ENCODE data around the gene H1-8. TPM values are rescaled to one million over a fixed set of nuclear protein-coding genes. Genes with fewer than 3 reads are reported as not detected.
A peak's percentile ranks its signal among the peaks of the same experiment; 100 is the strongest.
"Not testable (repeated sequence)": the region's sequence is repeated elsewhere in the genome, so short reads cannot be mapped to it uniquely, and the experiment has no call there.

H1-8 gene
- not detected for total RNA-seq
- long read RNA-seq, result 0 reads

- H3K27ac ChIP-seq (replicated peaks), result no peak within 1 kb of the TSS
- H3K36me3 ChIP-seq, result no peaks in the 10 kb centered on the region
- DNase-seq, result no peak
- no peak within 1 kb of the TSS for H3K4me3 ChIP-seq
- H3K27me3 ChIP-seq (ENCODE audit: low read depth), result no peaks in the 10 kb centered on the region
- H3K9me3 ChIP-seq (replicated peaks), result no peaks in the 10 kb centered on the region
- TF ChIP-seq CTCF (IDR thresholded peaks at IDR 0.05; ENCODE audit: borderline replicate concordance), result no peak
- H3K4me1 ChIP-seq, result no peaks in the 10 kb centered on the region
- intact Hi-C loops (cut with micrococcal nuclease), result no loop called here
These were observed at the start of gene H1-8 for GRCh38 chr3:129543156-129543790. TSS of gene H1-8 (plus strand) at chr3:129543175. CDS start at chr3:129543219, 44 bp downstream.

- no peak for DNase-seq
- intact Hi-C loops (cut with micrococcal nuclease), result loop anchor here (5.0 kb wide), 1 partner anchor 114 kb away; the partner anchor contains the start of gene PLXND1
- H3K36me3 ChIP-seq, result peaks cover 18% of the 10 kb centered on the region
- no peak overlapping the region for H3K4me3 ChIP-seq
- TF ChIP-seq CTCF (IDR thresholded peaks at IDR 0.05; ENCODE audit: borderline replicate concordance), result no peak
- H3K27me3 ChIP-seq (ENCODE audit: low read depth), result no peaks in the 10 kb centered on the region
- no peak overlapping the region for H3K27ac ChIP-seq (replicated peaks)
- H3K4me1 ChIP-seq, result peaks cover 57% of the 10 kb centered on the region
- H3K9me3 ChIP-seq (replicated peaks), result no peaks in the 10 kb centered on the region
These were observed 49.8 kb upstream of the H1-8 start for GRCh38 chr3:129493206-129493605.

- H3K4me3 ChIP-seq; H3K27me3 ChIP-seq (ENCODE audit: low read depth); H3K9me3 ChIP-seq (replicated peaks); DNase-seq: not testable (repeated sequence)
- Histone ChIP-seq H3K27ac (replicated peaks) (peak overlapping the region; percentile 85), H3K36me3 (peaks cover 18% of the 10 kb centered on the region), H3K4me1 (peaks cover 70% of the 10 kb centered on the region)
- intact Hi-C loops (cut with micrococcal nuclease), result loop anchor here (5.0 kb wide), 1 partner anchor 113 kb away; the partner anchor contains the start of gene PLXND1
These were observed 48.5 kb upstream of the H1-8 start for GRCh38 chr3:129494499-129494898.

- H3K27me3 ChIP-seq (ENCODE audit: low read depth); H3K4me3 ChIP-seq; DNase-seq; intact Hi-C loops (cut with micrococcal nuclease); H3K9me3 ChIP-seq (replicated peaks): not testable (repeated sequence)
- peak overlapping the region; percentile 85 for H3K27ac ChIP-seq (replicated peaks)
- peaks cover 18% of the 10 kb centered on the region for H3K36me3 ChIP-seq
- H3K4me1 ChIP-seq, result peaks cover 74% of the 10 kb centered on the region
These were observed 47.9 kb upstream of the H1-8 start for GRCh38 chr3:129495006-129495639.

GRCh38 chr3:129497876-129498275 is 45.1 kb upstream of the H1-8 start:
- DNase-seq; H3K4me3 ChIP-seq; H3K27me3 ChIP-seq (ENCODE audit: low read depth); H3K36me3 ChIP-seq; H3K9me3 ChIP-seq (replicated peaks); intact Hi-C loops (cut with micrococcal nuclease): not testable (repeated sequence)
- H3K27ac ChIP-seq (replicated peaks), result peak overlapping the region; percentile 88
- peaks cover 91% of the 10 kb centered on the region for H3K4me1 ChIP-seq

- H3K27me3 ChIP-seq (ENCODE audit: low read depth); H3K4me3 ChIP-seq; intact Hi-C loops (cut with micrococcal nuclease); DNase-seq; H3K36me3 ChIP-seq; H3K9me3 ChIP-seq (replicated peaks): not testable (repeated sequence)
- Histone ChIP-seq H3K4me1 (peaks cover 97% of the 10 kb centered on the region), H3K27ac (replicated peaks) (peak overlapping the region; percentile 88)
These were observed 44.1 kb upstream of the H1-8 start for GRCh38 chr3:129498603-129499488.

- peak; percentile 43 for DNase-seq
- H3K4me1 ChIP-seq, result peaks cover 96% of the 10 kb centered on the region
- intact Hi-C loops (cut with micrococcal nuclease), result loop anchor here (10.0 kb wide), 1 partner anchor 55 kb away; no protein-coding TSS in a partner anchor
These were observed 43.2 kb upstream of the H1-8 start for GRCh38 chr3:129499604-129500333.

More at GRCh38 chr3:129499604-129500333, 43.2 kb upstream of the H1-8 start:
- not testable (repeated sequence) for H3K36me3 ChIP-seq; H3K27me3 ChIP-seq (ENCODE audit: low read depth); H3K4me3 ChIP-seq; H3K9me3 ChIP-seq (replicated peaks)
- peak overlapping the region; percentile 88 for H3K27ac ChIP-seq (replicated peaks)
